A673 (cell line): ENCODE data around the gene ARHGAP32.

Source experiments
- EZH2 ChIP-seq: fragments of 200-600 bp; sonication (generic); IDR thresholded peaks from 2 replicates; pipeline ENCODE4 v1.6.1; 2017; ENCODE audit warnings: borderline replicate concordance, low read depth, mild to moderate bottlenecking, mixed read lengths, antibody characterized with exemption, low read length; ENCODE audit not compliant: poor library complexity, severe bottlenecking
- TF ChIP-seq, protein P1 (sequence below): fragments of 300-800, 200-600 bp; sonication (generic); conservative IDR thresholded peaks from 2 replicates; pipeline ENCODE4 v1.5.1; 2017; ENCODE audit warnings: low read depth, mild to moderate bottlenecking, antibody characterized with exemption, low read length, moderate library complexity, mixed read lengths

DNA sequence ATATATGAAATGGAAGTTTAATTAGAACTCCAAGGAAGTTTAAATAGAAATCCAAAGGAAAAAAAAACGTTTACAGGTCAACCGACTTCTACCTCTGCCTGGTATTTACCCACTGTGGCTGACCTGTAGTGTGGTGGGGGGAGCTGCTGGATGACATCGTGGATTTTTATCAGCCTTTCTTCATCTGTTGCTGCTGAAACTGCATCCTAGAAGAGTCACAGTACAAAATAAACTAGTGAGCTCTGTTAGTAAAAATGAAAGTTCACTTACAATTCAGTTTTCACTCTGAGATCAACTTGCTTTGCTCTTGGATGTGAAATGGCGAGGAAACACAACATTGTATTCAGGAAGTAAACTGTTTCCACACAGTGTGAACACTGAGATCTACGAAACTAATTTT, 206.2 kb downstream of the ARHGAP32 start:
- TF ChIP-seq, protein P1, sequence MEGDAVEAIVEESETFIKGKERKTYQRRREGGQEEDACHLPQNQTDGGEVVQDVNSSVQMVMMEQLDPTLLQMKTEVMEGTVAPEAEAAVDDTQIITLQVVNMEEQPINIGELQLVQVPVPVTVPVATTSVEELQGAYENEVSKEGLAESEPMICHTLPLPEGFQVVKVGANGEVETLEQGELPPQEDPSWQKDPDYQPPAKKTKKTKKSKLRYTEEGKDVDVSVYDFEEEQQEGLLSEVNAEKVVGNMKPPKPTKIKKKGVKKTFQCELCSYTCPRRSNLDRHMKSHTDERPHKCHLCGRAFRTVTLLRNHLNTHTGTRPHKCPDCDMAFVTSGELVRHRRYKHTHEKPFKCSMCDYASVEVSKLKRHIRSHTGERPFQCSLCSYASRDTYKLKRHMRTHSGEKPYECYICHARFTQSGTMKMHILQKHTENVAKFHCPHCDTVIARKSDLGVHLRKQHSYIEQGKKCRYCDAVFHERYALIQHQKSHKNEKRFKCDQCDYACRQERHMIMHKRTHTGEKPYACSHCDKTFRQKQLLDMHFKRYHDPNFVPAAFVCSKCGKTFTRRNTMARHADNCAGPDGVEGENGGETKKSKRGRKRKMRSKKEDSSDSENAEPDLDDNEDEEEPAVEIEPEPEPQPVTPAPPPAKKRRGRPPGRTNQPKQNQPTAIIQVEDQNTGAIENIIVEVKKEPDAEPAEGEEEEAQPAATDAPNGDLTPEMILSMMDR, result no peak
- TF ChIP-seq EZH2, result no peak
